ENCODE results near the gene ZNF541. TPM values are rescaled to one million over a fixed set of nuclear protein-coding genes. Genes with fewer than 3 reads are reported as not detected.

The ZNF541 gene
- total and polyA plus RNA-seq, 2 donors from 2014 or later: 0.69 to 0.86 TPM

DNA sequence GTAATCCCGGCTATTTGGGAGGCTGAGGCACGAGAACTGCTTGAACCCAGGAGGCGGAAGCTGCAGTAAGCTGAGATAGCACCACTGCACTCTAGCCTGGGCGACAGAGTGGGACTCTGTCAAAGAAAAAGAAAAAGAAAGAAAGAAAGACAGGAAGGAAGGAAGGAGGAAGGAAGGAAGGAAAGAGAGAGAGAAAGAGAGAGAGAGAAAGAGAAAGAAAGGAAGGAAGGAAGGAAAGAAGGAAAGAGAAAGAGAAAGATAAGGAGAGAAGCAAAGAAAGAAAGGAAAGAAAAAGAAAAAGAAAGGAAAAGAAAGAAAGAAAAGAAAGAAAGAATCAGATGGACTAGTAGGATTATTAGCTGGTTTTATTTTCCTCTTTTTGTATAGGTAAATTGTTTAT lies 22.8 kb downstream of the ZNF541 start:
- TF ChIP-seq, protein P1, sequence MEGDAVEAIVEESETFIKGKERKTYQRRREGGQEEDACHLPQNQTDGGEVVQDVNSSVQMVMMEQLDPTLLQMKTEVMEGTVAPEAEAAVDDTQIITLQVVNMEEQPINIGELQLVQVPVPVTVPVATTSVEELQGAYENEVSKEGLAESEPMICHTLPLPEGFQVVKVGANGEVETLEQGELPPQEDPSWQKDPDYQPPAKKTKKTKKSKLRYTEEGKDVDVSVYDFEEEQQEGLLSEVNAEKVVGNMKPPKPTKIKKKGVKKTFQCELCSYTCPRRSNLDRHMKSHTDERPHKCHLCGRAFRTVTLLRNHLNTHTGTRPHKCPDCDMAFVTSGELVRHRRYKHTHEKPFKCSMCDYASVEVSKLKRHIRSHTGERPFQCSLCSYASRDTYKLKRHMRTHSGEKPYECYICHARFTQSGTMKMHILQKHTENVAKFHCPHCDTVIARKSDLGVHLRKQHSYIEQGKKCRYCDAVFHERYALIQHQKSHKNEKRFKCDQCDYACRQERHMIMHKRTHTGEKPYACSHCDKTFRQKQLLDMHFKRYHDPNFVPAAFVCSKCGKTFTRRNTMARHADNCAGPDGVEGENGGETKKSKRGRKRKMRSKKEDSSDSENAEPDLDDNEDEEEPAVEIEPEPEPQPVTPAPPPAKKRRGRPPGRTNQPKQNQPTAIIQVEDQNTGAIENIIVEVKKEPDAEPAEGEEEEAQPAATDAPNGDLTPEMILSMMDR (IDR thresholded peaks at IDR 0.05; ENCODE audit: borderline replicate concordance, extremely low read depth, insufficient read depth): no peak
- no peaks in the 10 kb centered on the region for H3K36me3 ChIP-seq (ENCODE audit: control insufficient read depth in 2 of 3, insufficient read depth in 3 of 3, low read length in 3 of 3)
- H3K4me1 ChIP-seq (ENCODE audit: control insufficient read depth in 2 of 3, insufficient read depth in 2 of 3, low read depth in 1 of 3, low read length in 3 of 3): peaks cover 0 to under 1% (median 0%) of the 10 kb centered on the region in 3 donors
- FAIRE-seq: no peak
- intact Hi-C loops (cut with DNase I): no loop called here
- H3K27ac ChIP-seq (ENCODE audit: low read depth in 2 of 2, low read length in 2 of 2): no peak overlapping the region
- no peak for DNase-seq
- no peak overlapping the region for H3K4me3 ChIP-seq (ENCODE audit: low read length in 3 of 3)
- no peaks in the 10 kb centered on the region for H3K9me3 ChIP-seq (ENCODE audit: control insufficient read depth in 2 of 3, insufficient read depth in 1 of 3, low read length in 3 of 3)
- no peak overlapping the region for H3K9ac ChIP-seq (ENCODE audit: low read length in 3 of 3)
- no peaks in the 10 kb centered on the region for H3K27me3 ChIP-seq (ENCODE audit: control insufficient read depth, insufficient read depth, low read length)

DNA sequence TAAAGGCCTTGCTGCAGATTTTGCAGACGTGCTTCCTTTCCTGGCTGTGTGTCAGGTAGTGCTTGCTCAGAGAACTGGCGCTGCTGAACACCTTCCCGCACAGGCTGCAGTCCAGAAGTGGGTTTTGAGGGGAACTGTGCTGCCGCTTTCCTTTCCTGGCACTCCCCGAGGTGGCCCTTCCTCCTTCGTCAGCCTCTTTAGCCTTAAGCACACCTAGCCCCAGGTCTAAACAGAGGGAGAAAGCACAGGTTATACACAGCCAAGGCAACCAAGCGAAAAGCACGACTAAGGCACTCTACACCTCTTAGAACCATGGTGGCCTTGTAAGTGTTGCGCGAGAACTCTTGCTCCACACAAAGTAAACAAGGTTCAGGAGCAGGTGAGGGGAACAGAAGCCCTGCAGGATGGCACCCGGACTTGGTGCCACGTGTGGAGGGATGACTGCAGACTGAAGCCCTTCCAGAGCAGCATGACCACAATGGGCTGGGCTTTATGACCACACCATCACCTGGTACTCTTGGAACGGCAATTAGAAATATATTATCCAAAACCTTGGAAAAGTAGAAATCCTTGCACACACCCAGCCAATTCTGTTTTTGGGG lies 23.6 kb downstream of the ZNF541 start:
- Histone ChIP-seq H3K27ac (ENCODE audit: low read depth in 2 of 2, low read length in 2 of 2) (no peak overlapping the region), H3K4me1 (ENCODE audit: control insufficient read depth in 2 of 3, insufficient read depth in 2 of 3, low read depth in 1 of 3, low read length in 3 of 3) (peaks cover 0 to 2% (median 0%) of the 10 kb centered on the region in 3 donors), H3K36me3 (ENCODE audit: control insufficient read depth in 2 of 3, insufficient read depth in 3 of 3, low read length in 3 of 3) (no peaks in the 10 kb centered on the region), H3K27me3 (ENCODE audit: control insufficient read depth, insufficient read depth, low read length) (no peaks in the 10 kb centered on the region), H3K9me3 (ENCODE audit: control insufficient read depth in 2 of 3, insufficient read depth in 1 of 3, low read length in 3 of 3) (no peaks in the 10 kb centered on the region), H3K4me3 (ENCODE audit: low read length in 3 of 3) (no peak overlapping the region), H3K9ac (ENCODE audit: low read length in 3 of 3) (no peak overlapping the region)
- DNase-seq (no peak), FAIRE-seq (no peak)
- TF ChIP-seq, protein P1 (IDR thresholded peaks at IDR 0.05; ENCODE audit: borderline replicate concordance, extremely low read depth, insufficient read depth): no peak
- intact Hi-C loops (cut with DNase I): no loop called here

DNA sequence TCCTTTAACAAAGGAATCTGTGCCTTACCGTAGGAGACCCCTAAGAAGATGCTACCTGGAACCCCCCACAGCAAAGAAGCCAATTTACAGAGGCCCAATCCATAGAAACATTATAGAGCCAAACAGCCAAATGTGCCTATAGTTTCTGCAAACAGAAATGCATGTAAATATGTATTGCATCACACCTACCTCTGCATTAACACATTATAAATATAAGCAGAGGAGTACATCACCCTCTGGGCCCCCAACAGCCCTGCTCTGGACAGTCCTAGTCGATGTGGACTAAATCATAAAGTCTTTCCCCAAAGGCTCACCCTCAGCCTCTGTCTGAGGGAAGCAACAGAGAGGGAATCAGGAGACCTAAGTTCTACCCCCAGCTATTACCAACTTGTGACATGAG lies 25.7 kb downstream of the ZNF541 start:
- TF ChIP-seq, protein P1 (IDR thresholded peaks at IDR 0.05; ENCODE audit: borderline replicate concordance, extremely low read depth, insufficient read depth): no peak
- Histone ChIP-seq H3K4me3 (ENCODE audit: low read length in 3 of 3) (no peak overlapping the region), H3K27ac (ENCODE audit: low read depth in 2 of 2, low read length in 2 of 2) (no peak overlapping the region), H3K9ac (ENCODE audit: low read length in 3 of 3) (no peak overlapping the region), H3K27me3 (ENCODE audit: control insufficient read depth, insufficient read depth, low read length) (no peaks in the 10 kb centered on the region), H3K4me1 (ENCODE audit: control insufficient read depth in 2 of 3, insufficient read depth in 2 of 3, low read depth in 1 of 3, low read length in 3 of 3) (peaks cover 0 to 2% (median 0%) of the 10 kb centered on the region in 3 donors), H3K9me3 (ENCODE audit: control insufficient read depth in 2 of 3, insufficient read depth in 1 of 3, low read length in 3 of 3) (no peaks in the 10 kb centered on the region), H3K36me3 (ENCODE audit: control insufficient read depth in 2 of 3, insufficient read depth in 3 of 3, low read length in 3 of 3) (no peaks in the 10 kb centered on the region)
- intact Hi-C loops (cut with DNase I): no loop called here
- no peak for FAIRE-seq
- DNase-seq: no peak

Data from kidney (tissue), 14 donors.